Stimulated activated CD4-positive, alpha-beta T cell treated with anti-CD3 and anti-CD28 coated beads, TNF-alpha, amount 100 ng/mL, for 4 hours (primary cell): ENCODE measurements around the gene ZSWIM3.
A peak's percentile ranks its signal among the peaks of the same experiment; 100 is the strongest.
"Not testable (repeated sequence)": the region's sequence is repeated elsewhere in the genome, so short reads cannot be mapped to it uniquely, and the experiment has no call there.

Experiments used
- DNase-seq, 3 experiments: peaks; one replicate each; pipeline ENCODE4 v3.0.0-alpha.2; 2020; ENCODE audit warnings: low read depth in 3 of 3

The ZSWIM3 gene

GRCh38 chr20:45890077-45890984 is 32.9 kb downstream of the ZSWIM3 start:
- peak; percentile 11 to 35 (median 31) for DNase-seq

GRCh38 chr20:45890985-45891983 is 33.9 kb downstream of the ZSWIM3 start, which contains the start of the genes CTSA and NEURL2:
Gene CTSA (plus strand): TSS chr20:45891335. CDS start chr20:45891569, 234 bp downstream.
Gene NEURL2 (minus strand): TSS chr20:45891208. CDS start chr20:45890991, 217 bp downstream.
- DNase-seq, result peak; percentile 76 to 79 (median 79)

DNA sequence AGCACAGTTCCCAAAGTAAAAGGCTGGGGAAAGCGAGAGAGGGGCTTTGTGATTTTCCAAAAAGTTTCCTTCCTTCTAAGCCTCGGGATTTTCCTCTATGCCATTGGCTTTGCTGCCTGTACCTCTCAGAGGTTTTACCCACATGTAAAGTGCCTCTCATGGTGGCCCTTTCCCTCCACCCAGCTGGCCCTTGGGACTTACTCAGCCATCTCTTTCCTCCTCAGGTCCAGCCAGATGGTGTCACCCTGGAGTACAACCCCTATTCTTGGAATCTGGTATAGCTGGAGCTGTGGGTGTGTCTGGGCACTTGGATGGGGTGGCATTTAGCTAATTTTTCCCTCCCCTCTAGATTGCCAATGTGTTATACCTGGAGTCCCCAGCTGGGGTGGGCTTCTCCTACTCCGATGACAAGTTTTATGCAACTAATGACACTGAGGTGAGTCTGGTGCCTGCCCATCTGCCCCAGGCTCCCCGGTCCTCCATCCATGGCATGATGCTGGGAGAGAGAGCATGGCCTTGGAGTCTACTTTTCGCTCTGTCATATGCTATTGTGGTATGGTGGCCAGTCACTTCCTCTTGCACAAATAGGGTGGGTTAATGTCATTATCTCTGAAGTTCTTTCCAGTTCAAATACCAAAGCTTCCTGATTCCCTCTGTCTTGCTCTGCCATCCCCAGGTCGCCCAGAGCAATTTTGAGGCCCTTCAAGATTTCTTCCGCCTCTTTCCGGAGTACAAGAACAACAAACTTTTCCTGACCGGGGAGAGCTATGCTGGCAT is 34.8 kb downstream of the ZSWIM3 start:
- no peak for DNase-seq

DNA sequence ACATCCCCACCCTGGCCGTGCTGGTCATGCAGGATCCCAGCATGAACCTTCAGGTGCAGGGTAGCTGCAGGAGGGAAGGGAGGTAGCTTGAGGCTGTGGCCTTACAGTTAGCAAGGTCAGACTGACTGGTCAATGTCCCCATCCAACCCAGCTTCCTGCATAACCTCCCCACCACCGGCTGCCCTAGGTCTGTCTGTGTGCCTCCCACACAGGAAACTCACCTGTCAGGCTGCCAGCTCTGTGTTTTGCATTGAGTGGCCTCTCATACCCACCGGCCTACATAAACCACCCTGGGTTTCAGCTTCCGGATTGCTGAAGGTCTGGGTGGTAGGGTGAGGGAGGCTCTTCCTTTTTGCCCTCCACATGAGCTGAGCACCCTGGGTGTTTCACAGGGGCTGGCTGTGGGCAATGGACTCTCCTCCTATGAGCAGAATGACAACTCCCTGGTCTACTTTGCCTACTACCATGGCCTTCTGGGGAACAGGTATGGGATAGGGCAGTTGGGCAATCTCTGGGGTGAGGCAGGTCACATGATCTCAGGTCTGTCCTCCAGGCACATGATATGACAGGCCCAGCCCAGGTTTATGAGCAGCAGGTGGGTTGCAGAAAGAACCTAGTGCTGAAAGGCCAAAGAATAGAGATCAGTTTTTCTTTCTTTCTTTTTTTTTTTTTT is 35.5 kb downstream of the ZSWIM3 start:
- DNase-seq, result no peak

DNA sequence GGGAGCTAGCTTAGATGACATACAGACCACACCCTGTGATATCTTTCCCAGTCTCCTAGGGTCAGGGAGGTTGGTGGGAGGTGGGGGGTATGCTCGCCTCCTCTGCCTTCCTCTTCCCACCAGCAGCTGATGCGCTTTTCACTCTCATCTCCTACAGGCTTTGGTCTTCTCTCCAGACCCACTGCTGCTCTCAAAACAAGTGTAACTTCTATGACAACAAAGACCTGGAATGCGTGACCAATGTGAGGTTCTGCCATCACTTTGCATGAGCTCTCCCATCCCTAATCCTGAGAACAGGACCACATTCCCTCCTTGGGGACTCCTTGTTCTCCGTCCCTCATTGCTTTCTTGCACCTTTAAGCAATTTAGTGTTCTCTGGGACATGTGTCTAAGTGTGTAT is 36.4 kb downstream of the ZSWIM3 start:
- DNase-seq, result no peak

DNA sequence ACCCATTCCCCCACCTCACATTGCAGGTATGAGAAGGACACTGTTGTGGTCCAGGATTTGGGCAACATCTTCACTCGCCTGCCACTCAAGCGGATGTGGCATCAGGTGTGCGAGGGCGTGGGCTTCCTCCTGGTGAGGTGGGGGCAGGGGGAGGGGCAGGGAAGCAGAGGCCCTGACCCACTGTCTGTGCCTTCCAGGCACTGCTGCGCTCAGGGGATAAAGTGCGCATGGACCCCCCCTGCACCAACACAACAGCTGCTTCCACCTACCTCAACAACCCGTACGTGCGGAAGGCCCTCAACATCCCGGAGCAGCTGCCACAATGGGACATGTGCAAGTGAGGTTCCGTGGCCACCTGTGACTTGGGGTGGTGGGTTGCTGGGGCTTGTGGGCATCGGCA is 37.4 kb downstream of the ZSWIM3 start:
- DNase-seq, result no peak

DNA sequence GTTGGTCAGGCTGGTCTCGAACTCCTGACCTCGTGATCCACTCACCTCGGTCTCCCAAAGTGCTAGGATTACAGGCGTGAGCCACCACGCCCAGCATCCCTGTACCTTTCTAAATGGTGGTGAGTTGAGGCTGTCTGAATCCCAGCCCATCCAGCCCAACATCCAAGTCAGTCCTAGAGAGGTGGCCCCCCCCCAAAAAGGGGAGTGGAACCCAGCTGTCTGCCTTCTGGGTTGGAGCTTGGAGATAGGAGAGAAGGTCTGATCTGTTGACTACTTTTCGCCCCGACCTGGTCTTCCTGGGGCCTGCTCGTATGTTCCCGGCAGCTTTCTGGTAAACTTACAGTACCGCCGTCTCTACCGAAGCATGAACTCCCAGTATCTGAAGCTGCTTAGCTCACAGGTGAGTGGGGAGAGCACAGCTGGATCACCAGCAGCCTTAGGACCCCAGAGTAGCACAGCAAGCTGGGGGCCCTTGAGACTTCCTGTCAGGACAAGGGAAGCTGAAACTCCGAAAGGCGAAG is 39.3 kb downstream of the ZSWIM3 start:
- DNase-seq, result no peak

DNA sequence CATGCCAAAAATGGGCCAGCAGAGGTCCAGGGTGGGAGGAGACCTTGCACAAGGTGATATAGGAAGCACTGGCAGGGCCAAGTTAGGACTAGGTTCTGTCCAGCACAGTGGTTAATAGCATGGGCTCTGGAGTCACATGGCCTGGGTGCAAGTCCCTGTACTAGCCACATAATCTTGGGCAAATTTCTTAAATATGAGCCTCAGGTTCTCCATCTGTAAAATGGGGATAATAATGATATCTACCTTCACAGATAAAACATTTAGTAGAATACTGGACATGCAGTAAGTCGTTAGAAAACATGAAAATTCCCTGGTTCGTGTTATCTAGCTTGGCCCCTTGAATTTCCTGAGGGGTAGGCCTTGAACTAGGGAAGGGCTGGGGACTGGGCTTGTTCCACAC is 39.9 kb downstream of the ZSWIM3 start:
- no peak for DNase-seq

DNA sequence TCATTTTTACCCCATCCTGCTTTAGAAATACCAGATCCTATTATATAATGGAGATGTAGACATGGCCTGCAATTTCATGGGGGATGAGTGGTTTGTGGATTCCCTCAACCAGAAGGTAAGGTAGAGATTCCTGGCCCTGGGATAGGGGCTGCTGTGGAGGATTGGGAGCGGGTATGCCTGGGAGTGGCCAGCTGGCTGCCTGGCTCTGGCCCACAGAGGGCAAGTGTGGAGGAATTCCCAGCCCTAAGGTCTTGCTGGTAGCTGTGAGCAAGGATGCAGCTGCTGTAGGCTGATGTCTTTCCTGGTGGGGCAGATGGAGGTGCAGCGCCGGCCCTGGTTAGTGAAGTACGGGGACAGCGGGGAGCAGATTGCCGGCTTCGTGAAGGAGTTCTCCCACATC is 40.3 kb downstream of the ZSWIM3 start:
- DNase-seq, result no peak

DNA sequence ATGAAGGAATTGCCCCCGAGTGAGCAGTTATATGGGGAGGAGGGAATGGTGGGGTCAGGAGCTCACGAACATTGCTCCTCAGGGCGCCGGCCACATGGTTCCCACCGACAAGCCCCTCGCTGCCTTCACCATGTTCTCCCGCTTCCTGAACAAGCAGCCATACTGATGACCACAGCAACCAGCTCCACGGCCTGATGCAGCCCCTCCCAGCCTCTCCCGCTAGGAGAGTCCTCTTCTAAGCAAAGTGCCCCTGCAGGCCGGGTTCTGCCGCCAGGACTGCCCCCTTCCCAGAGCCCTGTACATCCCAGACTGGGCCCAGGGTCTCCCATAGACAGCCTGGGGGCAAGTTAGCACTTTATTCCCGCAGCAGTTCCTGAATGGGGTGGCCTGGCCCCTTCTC is 40.9 kb downstream of the ZSWIM3 start:
- DNase-seq, result no peak

GRCh38 chr20:45899046-45899835 is 41.8 kb downstream of the ZSWIM3 start:
- no peak for DNase-seq

GRCh38 chr20:45901332-45901731 is 43.9 kb downstream of the ZSWIM3 start:
- DNase-seq, result not testable (repeated sequence)

DNA sequence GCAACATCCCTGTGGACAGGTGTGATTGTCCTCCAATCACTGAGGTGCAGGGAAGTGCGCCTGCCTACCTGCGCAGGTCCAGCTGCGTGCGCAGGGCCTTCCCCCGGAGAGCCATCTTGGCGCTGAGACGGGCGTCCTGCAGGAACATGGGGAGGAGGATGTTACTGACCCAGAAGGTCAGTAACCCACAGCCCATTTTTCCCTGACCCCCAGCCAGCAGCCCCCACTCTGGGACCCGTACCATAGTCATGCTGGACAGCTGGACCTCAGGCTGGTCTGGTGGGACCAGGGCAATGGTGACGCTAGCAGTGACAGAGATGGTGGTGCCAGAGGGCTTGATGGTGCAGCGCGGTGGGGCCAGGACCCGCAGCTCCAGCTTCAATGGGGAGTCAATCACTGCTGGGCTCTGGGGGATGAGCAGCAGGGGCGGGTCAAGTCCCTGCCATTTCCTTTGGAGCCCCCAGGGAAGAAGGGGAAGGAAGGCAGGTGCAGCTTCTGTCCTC is 44.8 kb downstream of the ZSWIM3 start:
- DNase-seq, result no peak

DNA sequence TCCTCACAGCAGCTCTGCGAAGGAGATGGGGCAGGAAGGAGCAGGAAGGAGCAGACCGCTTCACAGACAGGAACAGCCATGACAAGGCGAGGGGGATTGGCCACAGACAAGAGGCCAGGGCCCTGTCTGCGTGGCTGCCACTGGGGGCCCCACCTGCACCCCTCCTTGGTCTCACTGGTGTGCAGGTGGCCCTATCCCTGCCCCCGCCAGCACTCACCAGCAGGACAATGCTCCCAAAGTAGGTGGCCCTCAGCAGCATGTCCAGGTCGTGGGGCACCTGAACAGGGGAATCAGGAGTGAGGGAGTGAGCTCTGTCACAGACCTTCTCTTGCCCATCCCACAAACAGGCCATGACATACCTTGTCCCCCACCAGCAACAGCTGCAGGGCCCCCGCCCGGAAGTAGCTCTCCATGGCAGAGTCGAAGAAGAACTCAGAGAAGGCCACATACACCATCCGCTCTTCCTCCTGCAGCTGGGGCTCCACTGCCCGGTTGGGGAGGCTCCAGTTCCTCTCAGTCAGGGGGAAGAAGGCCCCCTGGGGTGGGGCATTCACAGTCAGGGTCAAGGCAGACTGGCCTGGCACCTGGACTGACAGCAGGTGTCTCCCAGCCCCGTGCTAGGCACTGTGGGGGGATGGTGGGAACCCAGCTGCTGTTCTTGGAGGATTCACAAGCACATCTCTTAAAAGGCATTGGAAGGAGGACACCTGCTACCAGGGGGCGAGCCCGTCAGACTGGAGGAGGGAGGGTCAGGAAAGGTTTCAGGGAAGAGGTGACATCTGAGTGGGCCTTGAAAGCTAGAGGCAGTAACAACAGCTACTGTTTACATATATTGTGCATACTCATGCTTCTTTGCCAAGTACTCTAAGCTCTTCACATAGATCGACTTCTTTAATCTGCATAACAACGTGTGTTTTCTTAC is 47.4 kb downstream of the ZSWIM3 start:
- DNase-seq, result no peak

DNA sequence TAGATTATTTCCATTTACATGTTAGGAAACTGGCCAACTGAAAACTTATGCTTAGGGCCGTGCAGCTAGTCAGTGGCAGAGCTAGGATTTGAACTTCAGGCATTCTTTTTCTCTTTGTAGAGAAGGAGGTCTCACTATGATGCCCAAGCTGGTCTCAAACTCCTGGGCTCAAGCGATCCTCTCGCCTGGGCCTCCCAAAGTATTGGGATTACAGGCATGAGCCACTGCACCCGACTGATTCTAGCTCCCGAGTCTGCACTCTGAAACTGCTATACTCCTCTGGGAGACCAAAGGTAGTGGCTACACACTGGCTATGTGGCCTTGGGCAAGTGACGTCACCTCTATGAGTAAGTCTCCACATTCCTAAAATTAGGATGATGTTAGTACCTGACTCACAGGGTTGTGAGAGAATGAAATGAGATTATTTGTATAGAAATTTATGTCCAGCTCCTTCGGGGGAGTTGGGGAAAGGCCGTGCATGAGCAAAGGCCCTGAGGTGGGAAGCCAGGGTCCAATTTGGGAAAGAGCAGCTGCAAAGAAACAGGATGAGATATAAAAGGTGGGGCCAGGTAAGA is 48.2 kb downstream of the ZSWIM3 start:
- no peak for DNase-seq

DNA sequence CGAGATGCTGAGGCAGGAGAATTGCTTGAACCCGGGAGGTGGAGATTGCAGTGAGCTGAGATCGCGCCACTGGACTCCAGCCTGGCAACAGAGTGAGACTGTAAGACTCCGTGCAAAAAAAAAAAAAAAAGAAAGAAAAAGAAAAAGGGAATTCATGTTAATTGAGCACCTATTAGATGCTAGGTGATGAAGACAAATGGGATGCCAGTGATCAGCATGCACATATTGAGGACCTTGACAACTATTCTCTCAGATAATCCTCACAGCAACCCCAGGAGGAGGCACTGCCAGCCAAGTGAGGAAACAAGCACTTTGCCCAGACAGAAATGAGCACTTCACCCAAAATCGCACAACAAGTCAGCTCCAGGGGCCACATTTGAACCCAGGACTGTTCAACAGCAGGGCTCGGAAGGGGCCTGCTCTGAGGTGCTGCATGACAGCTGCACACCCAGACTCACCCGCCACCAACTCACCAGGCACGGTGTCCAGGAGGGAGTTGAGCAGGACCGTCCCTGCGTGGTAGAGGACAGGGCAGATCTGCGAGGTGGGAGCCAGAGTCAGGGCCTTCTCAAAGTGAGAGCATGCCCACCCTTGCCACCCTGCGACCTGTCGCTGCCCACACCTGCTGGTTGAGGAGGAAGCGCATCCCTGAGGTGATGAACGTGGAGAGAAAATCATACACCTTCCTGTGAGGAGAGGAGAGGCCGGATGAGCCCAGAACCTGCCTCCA is 50.0 kb downstream of the ZSWIM3 start:
- no peak for DNase-seq

- no peak for DNase-seq
These were observed 50.7 kb downstream of the ZSWIM3 start for GRCh38 chr20:45908084-45908483.
